Epidermal melanocyte (primary cell): ENCODE data around the gene MARVELD1.

Experiments used
- DNase-seq: peaks from one replicate; pipeline ENCODE4 v3.0.0; 2011; ENCODE audit warnings: low spot score; ENCODE audit not compliant: insufficient read length

MARVELD1 gene

GRCh38 chr10:97721871-97722780 lies 8.6 kb downstream of the MARVELD1 start:
- DNase-seq: no peak

GRCh38 chr10:97723001-97723400 lies 9.5 kb downstream of the MARVELD1 start:
- DNase-seq: no peak

- DNase-seq: no peak
Observed at GRCh38 chr10:97724341-97724941, 10.9 kb downstream of the MARVELD1 start.

GRCh38 chr10:97726636-97727178 lies 13.2 kb downstream of the MARVELD1 start:
- no peak for DNase-seq

- DNase-seq: no peak
Observed at GRCh38 chr10:97729014-97729413, 15.5 kb downstream of the MARVELD1 start.

GRCh38 chr10:97731346-97732051 lies 18.0 kb downstream of the MARVELD1 start:
- DNase-seq: peak; percentile 67

- no peak for DNase-seq
Observed at GRCh38 chr10:97732052-97732359, 18.5 kb downstream of the MARVELD1 start.

GRCh38 chr10:97733256-97733655 lies 19.7 kb downstream of the MARVELD1 start:
- no peak for DNase-seq

GRCh38 chr10:97734021-97734420 lies 20.5 kb downstream of the MARVELD1 start:
- no peak for DNase-seq

GRCh38 chr10:97736403-97736901 lies 22.9 kb downstream of the MARVELD1 start:
- no peak for DNase-seq

GRCh38 chr10:97736902-97737769 lies 23.6 kb downstream of the MARVELD1 start, which contains the start of gene ZFYVE27:
Gene ZFYVE27, plus strand, starts transcription at chr10:97737128. Its CDS starts 1,350 bp downstream, at chr10:97738478.
- peak; percentile 98 for DNase-seq

- no peak for DNase-seq
Observed at GRCh38 chr10:97737770-97738265, 24.3 kb downstream of the MARVELD1 start.

GRCh38 chr10:97738616-97739015 lies 25.1 kb downstream of the MARVELD1 start:
- DNase-seq: no peak

GRCh38 chr10:97740613-97741012 lies 27.1 kb downstream of the MARVELD1 start:
- DNase-seq: no peak

- DNase-seq: no peak
Observed at GRCh38 chr10:97743169-97743943, 29.8 kb downstream of the MARVELD1 start.

- DNase-seq: no peak
Observed at GRCh38 chr10:97744405-97745035, 31.0 kb downstream of the MARVELD1 start.

- no peak for DNase-seq
Observed at GRCh38 chr10:97747573-97747972, 34.0 kb downstream of the MARVELD1 start.

GRCh38 chr10:97748116-97748515 lies 34.6 kb downstream of the MARVELD1 start:
- DNase-seq: no peak

GRCh38 chr10:97752956-97753355 lies 39.4 kb downstream of the MARVELD1 start:
- no peak for DNase-seq
